ENCODE data around the gene GPR62.

GRCh38 chr3:51916418-51916817 lies 38.8 kb upstream of the GPR62 start:
- TF ChIP-seq CTCF (IDR thresholded peaks at IDR 0.05) (no peak), EP300 (IDR thresholded peaks at IDR 0.05) (no peak), POLR2A (IDR thresholded peaks at IDR 0.05) (no peak)
